GM12892 (cell line): ENCODE measurements around the gene GDF10.

ENCODE experiments used
- POLR2AphosphoS5 ChIP-seq: IDR thresholded peaks from 2 replicates; pipeline ENCODE4 v1.6.1; 2011; ENCODE audit warnings: low read depth, low read length, control low read depth
- TAF1 ChIP-seq: IDR thresholded peaks from 2 replicates; pipeline ENCODE4 v1.6.1; 2011; ENCODE audit warnings: low read depth, mild to moderate bottlenecking, control low read depth, low read length, borderline replicate concordance

DNA sequence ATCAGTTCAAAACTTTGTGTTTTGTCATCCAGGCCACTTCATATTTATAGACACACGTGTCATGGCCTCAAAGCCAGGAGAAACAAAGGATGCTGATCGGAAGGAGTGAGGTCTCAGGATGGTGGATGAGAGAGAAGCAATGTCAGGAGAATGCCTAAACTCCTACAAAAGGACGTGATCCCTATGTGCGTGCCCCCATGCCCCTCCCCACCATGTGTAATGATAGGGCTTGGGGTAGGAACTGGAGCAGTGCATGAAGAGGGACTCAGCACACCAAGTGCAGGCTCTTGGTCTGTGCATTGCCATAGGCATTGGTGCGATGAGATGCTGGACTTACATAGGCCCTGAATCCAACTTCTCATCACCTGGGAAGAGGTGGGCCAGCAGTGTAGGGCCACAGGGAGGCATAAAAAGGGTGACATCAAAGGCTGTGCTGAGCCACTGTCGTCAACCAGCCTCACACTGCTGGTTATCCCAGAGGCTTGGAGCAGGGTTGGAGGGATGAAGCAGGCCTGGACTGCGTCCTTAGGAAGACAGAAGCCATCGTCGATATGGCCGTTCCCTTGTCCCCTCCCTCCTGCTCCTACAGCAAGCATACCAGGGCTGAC is 46.9 kb upstream of the GDF10 start:
- no peak for TF ChIP-seq TAF1
- no peak for TF ChIP-seq POLR2AphosphoS5
